ENCODE data around the gene PHRF1. TPM values are rescaled to one million over a fixed set of nuclear protein-coding genes. Genes with fewer than 3 reads are reported as not detected.

PHRF1 gene
- total RNA-seq, 3 donors from 2014 or later (not counting 1 experiment from before 2014, with no cell fraction given): 46.1 to 52.0 (median 46.9) TPM

GRCh38 chr11:598005-598680 is 21.9 kb downstream of the PHRF1 start:
- Histone ChIP-seq H3K27me3 (ENCODE audit: control insufficient read depth, insufficient read depth, low read length) (no peaks in the 10 kb centered on the region), H3K27ac (ENCODE audit: low read length) (no peak overlapping the region), H3K36me3 (ENCODE audit: control insufficient read depth, insufficient read depth, low read length) (peaks cover 73% of the 10 kb centered on the region), H3K9me3 (ENCODE audit: control insufficient read depth, insufficient read depth, low read length) (no peaks in the 10 kb centered on the region), H3K4me1 (ENCODE audit: control insufficient read depth, insufficient read depth, low read length) (peaks cover 13% of the 10 kb centered on the region), H3K4me3 (ENCODE audit: low read length) (no peak overlapping the region)
- DNase-seq (no peak), ATAC-seq (no peak)
- intact Hi-C loops (cut with micrococcal nuclease): no loop called here
- 92% methylated on average over 30 of the region's 30 CpGs for WGBS (ENCODE audit: insufficient coverage)
- H3K9me3 Mint-ChIP-seq: no peaks in the 10 kb centered on the region
- H3K27ac Mint-ChIP-seq: no peak overlapping the region
- H3K4me3 Mint-ChIP-seq: no peak overlapping the region
- peaks cover 10 to 11% of the 10 kb centered on the region in 2 donors for H3K4me1 Mint-ChIP-seq
- H3K36me3 Mint-ChIP-seq: no peaks in the 10 kb centered on the region
- H3K27me3 Mint-ChIP-seq (ENCODE audit: low read depth in 2 of 2): no peaks in the 10 kb centered on the region
- TF ChIP-seq, protein P1, sequence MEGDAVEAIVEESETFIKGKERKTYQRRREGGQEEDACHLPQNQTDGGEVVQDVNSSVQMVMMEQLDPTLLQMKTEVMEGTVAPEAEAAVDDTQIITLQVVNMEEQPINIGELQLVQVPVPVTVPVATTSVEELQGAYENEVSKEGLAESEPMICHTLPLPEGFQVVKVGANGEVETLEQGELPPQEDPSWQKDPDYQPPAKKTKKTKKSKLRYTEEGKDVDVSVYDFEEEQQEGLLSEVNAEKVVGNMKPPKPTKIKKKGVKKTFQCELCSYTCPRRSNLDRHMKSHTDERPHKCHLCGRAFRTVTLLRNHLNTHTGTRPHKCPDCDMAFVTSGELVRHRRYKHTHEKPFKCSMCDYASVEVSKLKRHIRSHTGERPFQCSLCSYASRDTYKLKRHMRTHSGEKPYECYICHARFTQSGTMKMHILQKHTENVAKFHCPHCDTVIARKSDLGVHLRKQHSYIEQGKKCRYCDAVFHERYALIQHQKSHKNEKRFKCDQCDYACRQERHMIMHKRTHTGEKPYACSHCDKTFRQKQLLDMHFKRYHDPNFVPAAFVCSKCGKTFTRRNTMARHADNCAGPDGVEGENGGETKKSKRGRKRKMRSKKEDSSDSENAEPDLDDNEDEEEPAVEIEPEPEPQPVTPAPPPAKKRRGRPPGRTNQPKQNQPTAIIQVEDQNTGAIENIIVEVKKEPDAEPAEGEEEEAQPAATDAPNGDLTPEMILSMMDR (IDR thresholded peaks at IDR 0.05): no peak

GRCh38 chr11:601573-602245 is 25.4 kb downstream of the PHRF1 start:
- DNase-seq: no peak
- TF ChIP-seq, protein P1 (IDR thresholded peaks at IDR 0.05): no peak
- no peaks in the 10 kb centered on the region for H3K9me3 ChIP-seq (ENCODE audit: control insufficient read depth, insufficient read depth, low read length)
- H3K27me3 ChIP-seq (ENCODE audit: control insufficient read depth, insufficient read depth, low read length): no peaks in the 10 kb centered on the region
- 96% methylated on average over 22 of the region's 23 CpGs for WGBS (ENCODE audit: insufficient coverage)
- H3K4me3 Mint-ChIP-seq: no peak overlapping the region
- peak overlapping the region in 1 of 2 donors; percentile 54 for H3K27ac Mint-ChIP-seq
- H3K27me3 Mint-ChIP-seq (ENCODE audit: low read depth in 2 of 2): no peaks in the 10 kb centered on the region
- H3K4me1 Mint-ChIP-seq: peaks cover 0 to 6% of the 10 kb centered on the region in 2 donors
- no peak overlapping the region for H3K27ac ChIP-seq (ENCODE audit: low read length)
- intact Hi-C loops (cut with micrococcal nuclease): no loop called here
- H3K9me3 Mint-ChIP-seq: no peaks in the 10 kb centered on the region
- no peaks in the 10 kb centered on the region for H3K36me3 Mint-ChIP-seq
- H3K36me3 ChIP-seq (ENCODE audit: control insufficient read depth, insufficient read depth, low read length): peaks cover 76% of the 10 kb centered on the region
- peaks cover 5% of the 10 kb centered on the region for H3K4me1 ChIP-seq (ENCODE audit: control insufficient read depth, insufficient read depth, low read length)
- no peak for ATAC-seq
- no peak overlapping the region for H3K4me3 ChIP-seq (ENCODE audit: low read length)

GRCh38 chr11:603154-603553 is 26.9 kb downstream of the PHRF1 start:
- Histone ChIP-seq H3K36me3 (ENCODE audit: control insufficient read depth, insufficient read depth, low read length) (peaks cover 75% of the 10 kb centered on the region), H3K27ac (ENCODE audit: low read length) (no peak overlapping the region), H3K4me1 (ENCODE audit: control insufficient read depth, insufficient read depth, low read length) (no peaks in the 10 kb centered on the region), H3K4me3 (ENCODE audit: low read length) (no peak overlapping the region), H3K9me3 (ENCODE audit: control insufficient read depth, insufficient read depth, low read length) (no peaks in the 10 kb centered on the region), H3K27me3 (ENCODE audit: control insufficient read depth, insufficient read depth, low read length) (no peaks in the 10 kb centered on the region)
- ATAC-seq (no peak), DNase-seq (no peak)
- Mint-ChIP-seq H3K4me3 (no peak overlapping the region), H3K27ac (no peak overlapping the region), H3K4me1 (no peaks in the 10 kb centered on the region), H3K36me3 (no peaks in the 10 kb centered on the region), H3K9me3 (no peaks in the 10 kb centered on the region), H3K27me3 (ENCODE audit: low read depth in 2 of 2) (no peaks in the 10 kb centered on the region)
- intact Hi-C loops (cut with micrococcal nuclease): no loop called here
- 95% methylated on average over 13 of the region's 13 CpGs for WGBS (ENCODE audit: insufficient coverage)
- TF ChIP-seq, protein P1 (IDR thresholded peaks at IDR 0.05): no peak

Measured in natural killer cell (primary cell).